ENCODE data around the gene EFL1. TPM values are rescaled to one million over a fixed set of nuclear protein-coding genes. Genes with fewer than 3 reads are reported as not detected.
"Not testable (repeated sequence)": the region's sequence is repeated elsewhere in the genome, so short reads cannot be mapped to it uniquely, and the experiment has no call there.

EFL1 gene
- total RNA-seq, 6 donors from 2014 or later, result 9.7 to 27.7 (median 17.0) TPM

GRCh38 chr15:82197733-82198594, 64.6 kb downstream of the EFL1 start:
- H3K27ac ChIP-seq, result no peak overlapping the region
- 34 to 45% methylated on average over 8 of the region's 8 CpGs for WGBS, 2 donors
- no peaks in the 10 kb centered on the region for H3K27me3 ChIP-seq
- peak in 1 of 2 donors; percentile 42 for DNase-seq
- ATAC-seq (ENCODE audit: low FRiP score in 2 of 2), result peak; percentile 78 to 93
- H3K36me3 ChIP-seq, result no peaks in the 10 kb centered on the region
- no peak overlapping the region for H3K4me3 ChIP-seq
- peak; percentile 38 to 75 (median 66) for TF ChIP-seq CTCF (IDR thresholded peaks at IDR 0.05)
- no peak for TF ChIP-seq POLR2A (IDR thresholded peaks at IDR 0.05)
- H3K9me3 ChIP-seq, result no peaks in the 10 kb centered on the region
- H3K4me1 ChIP-seq, result no peaks in the 10 kb centered on the region

- H3K27ac ChIP-seq, result no peak overlapping the region
- no peaks in the 10 kb centered on the region for H3K4me1 ChIP-seq
- H3K27me3 ChIP-seq, result no peaks in the 10 kb centered on the region
- DNase-seq, result no peak
- no peaks in the 10 kb centered on the region for H3K9me3 ChIP-seq
- TF ChIP-seq POLR2AphosphoS5 (IDR thresholded peaks at IDR 0.05), result no peak
- no peak for TF ChIP-seq CTCF (IDR thresholded peaks at IDR 0.05)
- TF ChIP-seq POLR2A (IDR thresholded peaks at IDR 0.05), result no peak
- no peak for TF ChIP-seq EP300 (IDR thresholded peaks at IDR 0.05)
- ATAC-seq (ENCODE audit: low FRiP score in 2 of 2), result no peak
- H3K36me3 ChIP-seq, result no peaks in the 10 kb centered on the region
- 92 to 93% methylated on average over 2 of the region's 2 CpGs for WGBS, 2 donors
- H3K4me3 ChIP-seq, result no peak overlapping the region
These were observed 66.2 kb downstream of the EFL1 start for GRCh38 chr15:82196353-82196752.

- not testable (repeated sequence) for DNase-seq; H3K27me3 ChIP-seq; H3K9me3 ChIP-seq; H3K4me3 ChIP-seq; ATAC-seq (ENCODE audit: low FRiP score in 2 of 2); H3K36me3 ChIP-seq; H3K27ac ChIP-seq; H3K4me1 ChIP-seq
- WGBS, 2 donors, result 89 to 90% methylated on average over 7 of the region's 7 CpGs
These were observed 66.7 kb downstream of the EFL1 start for GRCh38 chr15:82195818-82196217.

DNA sequence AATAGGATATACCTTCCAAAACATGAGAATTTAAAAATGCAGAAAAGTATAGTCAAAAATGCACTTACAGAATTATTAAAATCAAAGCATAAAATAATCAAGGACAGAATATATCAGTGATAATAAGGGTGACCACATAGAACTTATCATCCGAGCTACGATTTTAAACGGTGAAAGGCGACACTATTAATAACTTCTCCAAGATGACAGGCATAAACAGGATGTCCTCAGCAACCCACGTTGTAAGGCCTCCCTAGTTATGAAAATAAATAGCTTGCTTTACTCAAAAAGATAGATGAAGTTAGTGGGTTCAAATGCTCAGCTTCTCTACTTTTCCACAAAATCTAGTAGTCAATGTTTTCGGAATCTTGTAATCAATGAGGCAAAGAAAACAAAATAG, 68.0 kb downstream of the EFL1 start:
- not testable (repeated sequence) for H3K27ac ChIP-seq; ATAC-seq (ENCODE audit: low FRiP score in 2 of 2); H3K4me1 ChIP-seq; H3K36me3 ChIP-seq; DNase-seq; H3K9me3 ChIP-seq; H3K27me3 ChIP-seq; H3K4me3 ChIP-seq
- WGBS, 2 donors, result 61 to 65% methylated on average over 6 of the region's 6 CpGs

- H3K27ac ChIP-seq; H3K4me3 ChIP-seq; H3K36me3 ChIP-seq; ATAC-seq (ENCODE audit: low FRiP score in 2 of 2); H3K27me3 ChIP-seq; H3K4me1 ChIP-seq; H3K9me3 ChIP-seq; DNase-seq: not testable (repeated sequence)
- no CpG with 5 or more reads among the region's 1 CpG for WGBS, 2 donors
These were observed 69.1 kb downstream of the EFL1 start for GRCh38 chr15:82193435-82193834.

DNA sequence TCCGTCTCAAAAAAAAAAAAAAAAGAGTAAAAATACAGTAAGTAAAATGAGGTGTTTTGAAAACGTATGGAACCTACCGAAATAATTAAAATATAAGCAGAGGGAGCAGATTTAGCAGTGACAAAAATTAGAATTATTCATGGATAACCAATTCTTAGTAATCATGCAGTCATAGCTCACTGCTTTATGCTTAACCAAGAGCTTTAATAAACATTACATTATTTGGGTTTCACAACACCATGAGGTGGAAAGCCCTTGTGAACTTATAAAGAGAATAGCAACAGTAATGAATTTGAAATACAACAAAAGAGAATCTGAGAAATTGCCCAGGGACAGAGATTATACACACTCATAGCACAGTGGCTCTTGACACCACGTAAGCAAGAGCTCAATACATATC, 70.1 kb downstream of the EFL1 start:
- H3K36me3 ChIP-seq; DNase-seq; ATAC-seq (ENCODE audit: low FRiP score in 2 of 2); H3K27me3 ChIP-seq; H3K4me1 ChIP-seq; H3K27ac ChIP-seq; H3K9me3 ChIP-seq; H3K4me3 ChIP-seq: not testable (repeated sequence)
- 91% methylated on average over 4 of the region's 4 CpGs for WGBS, 2 donors

GRCh38 chr15:82186719-82187406, 75.7 kb downstream of the EFL1 start:
- no peaks in the 10 kb centered on the region for H3K9me3 ChIP-seq
- no peak overlapping the region for H3K4me3 ChIP-seq
- H3K27ac ChIP-seq, result no peak overlapping the region
- ATAC-seq (ENCODE audit: low FRiP score in 2 of 2) (no peak), DNase-seq (no peak)
- no peaks in the 10 kb centered on the region for H3K36me3 ChIP-seq
- TF ChIP-seq POLR2A (IDR thresholded peaks at IDR 0.05) (no peak), EP300 (IDR thresholded peaks at IDR 0.05) (no peak), CTCF (IDR thresholded peaks at IDR 0.05) (no peak), POLR2AphosphoS5 (IDR thresholded peaks at IDR 0.05) (no peak)
- 83 to 84% methylated on average over 6 of the region's 6 CpGs for WGBS, 2 donors
- H3K27me3 ChIP-seq, result no peaks in the 10 kb centered on the region
- peaks cover 0 to 3% (median 1%) of the 10 kb centered on the region in 4 donors for H3K4me1 ChIP-seq
